ENCODE data around the gene OBP2B.
"Not testable (repeated sequence)": the region's sequence is repeated elsewhere in the genome, so short reads cannot be mapped to it uniquely, and the experiment has no call there.

Gene OBP2B

GRCh38 chr9:133200631-133201030 is 8.4 kb downstream of the OBP2B start:
- no peak for DNase-seq

DNA sequence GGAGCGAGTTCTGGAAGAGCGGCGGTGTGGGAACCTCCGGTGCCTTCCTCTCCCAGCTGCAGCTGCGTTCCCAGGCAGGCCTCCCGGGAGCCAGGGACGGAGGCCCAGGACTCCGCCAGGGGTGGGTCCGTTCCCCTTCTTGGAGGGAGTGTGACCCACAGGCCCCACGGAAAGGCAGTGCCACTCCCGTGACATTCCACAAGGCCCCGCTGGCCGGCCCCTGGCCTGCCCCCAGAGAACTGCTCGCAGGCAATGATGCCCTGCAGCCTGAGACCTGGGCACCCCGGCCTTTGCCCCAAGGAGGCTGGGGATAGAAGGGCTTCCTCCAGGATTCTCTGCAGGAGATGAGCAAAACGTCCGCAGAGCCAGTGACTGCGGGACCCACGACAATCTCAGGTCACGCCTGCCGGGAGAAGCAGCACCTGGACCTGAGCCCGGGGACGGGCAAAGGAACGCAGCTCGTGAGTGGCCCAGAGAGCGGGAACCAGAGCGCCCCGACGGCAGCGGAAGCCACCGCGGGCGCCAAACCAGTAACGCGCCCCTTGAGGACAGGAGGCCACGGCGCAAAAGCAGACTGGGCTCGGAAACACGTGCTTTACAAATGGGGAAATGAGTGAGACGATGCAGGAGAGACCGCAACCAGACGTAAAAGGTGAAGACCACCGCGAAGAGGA is 9.3 kb downstream of the OBP2B start:
- no peak for DNase-seq

DNA sequence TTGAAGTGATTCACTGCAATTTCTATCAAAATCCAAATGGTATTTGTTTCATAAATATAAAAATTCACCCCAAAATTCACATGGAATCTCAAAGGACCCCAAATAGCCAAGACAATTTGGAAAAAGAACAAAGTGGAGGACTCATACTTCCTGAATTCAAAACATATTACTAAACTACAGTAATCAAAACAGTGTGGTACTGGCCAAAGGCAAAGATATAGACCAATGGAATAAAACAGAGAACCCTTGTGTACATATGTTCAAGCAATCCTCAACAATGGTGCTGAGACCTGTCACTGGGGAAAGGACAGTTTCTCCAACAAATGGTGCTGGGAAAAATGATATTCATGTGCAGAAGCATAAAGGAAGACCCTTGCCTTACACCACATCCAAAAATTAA is 14.0 kb downstream of the OBP2B start:
- DNase-seq: no peak

DNA sequence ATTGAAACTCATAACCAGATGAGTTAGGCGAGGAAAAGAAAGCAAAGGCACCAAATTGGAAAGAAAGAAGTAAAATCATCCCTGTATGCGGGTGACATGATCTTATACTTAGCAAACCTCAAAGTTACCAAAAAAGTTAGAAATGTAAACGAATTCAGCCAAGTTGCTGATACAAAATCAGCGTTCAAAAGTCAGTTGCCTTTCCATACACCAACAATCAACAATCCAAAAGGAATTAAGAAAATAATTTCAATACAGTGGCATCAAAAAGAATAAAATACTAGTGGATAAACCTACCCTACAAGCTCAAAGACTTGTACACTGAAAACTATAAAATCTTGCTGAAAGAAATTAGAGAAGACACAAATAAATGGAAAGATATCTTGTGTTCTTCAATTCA is 14.5 kb downstream of the OBP2B start:
- DNase-seq: no peak

DNA sequence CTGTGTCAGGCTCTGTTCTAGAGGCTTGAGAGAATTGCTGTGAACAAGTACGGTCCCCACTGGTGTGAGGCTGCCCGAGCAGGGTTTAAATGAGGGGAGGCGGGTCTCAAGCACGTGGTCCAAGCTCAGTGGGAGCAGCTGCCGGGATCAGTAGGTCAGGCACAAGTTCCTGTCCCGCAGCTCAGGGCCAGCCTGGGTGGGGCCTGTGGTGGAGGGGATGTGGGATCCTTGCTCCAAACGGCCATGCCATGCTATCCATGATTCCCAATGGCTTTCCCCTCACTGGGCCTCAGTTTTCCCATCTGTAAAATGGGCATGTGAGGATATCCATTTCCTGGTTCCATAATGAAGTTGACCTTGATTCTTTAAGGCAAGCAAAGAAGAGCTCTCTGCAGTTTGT is 17.1 kb downstream of the OBP2B start:
- no peak for DNase-seq

DNA sequence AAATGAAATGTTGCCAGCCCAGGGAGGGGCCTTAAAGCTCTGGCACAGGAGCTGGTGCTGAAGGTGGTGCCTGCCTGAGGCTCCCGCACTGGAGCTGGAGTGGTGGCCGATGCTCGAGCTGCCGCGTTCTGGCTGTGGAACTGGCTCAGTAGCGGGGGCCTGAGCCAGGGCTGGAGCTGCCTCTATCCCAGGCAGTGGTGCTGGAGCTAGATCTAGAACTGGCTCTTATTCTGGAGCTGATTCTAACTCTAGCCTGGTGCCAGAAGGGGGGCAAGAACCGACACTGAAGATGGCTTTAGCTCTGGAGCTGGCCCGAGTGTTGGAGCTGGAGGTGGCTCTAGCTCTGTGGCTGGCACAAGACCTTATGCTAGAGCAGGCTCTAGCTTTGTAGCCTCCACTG is 19.2 kb downstream of the OBP2B start:
- no peak for DNase-seq

- DNase-seq: no peak
These were observed 20.2 kb downstream of the OBP2B start for GRCh38 chr9:133188843-133189180.

DNA sequence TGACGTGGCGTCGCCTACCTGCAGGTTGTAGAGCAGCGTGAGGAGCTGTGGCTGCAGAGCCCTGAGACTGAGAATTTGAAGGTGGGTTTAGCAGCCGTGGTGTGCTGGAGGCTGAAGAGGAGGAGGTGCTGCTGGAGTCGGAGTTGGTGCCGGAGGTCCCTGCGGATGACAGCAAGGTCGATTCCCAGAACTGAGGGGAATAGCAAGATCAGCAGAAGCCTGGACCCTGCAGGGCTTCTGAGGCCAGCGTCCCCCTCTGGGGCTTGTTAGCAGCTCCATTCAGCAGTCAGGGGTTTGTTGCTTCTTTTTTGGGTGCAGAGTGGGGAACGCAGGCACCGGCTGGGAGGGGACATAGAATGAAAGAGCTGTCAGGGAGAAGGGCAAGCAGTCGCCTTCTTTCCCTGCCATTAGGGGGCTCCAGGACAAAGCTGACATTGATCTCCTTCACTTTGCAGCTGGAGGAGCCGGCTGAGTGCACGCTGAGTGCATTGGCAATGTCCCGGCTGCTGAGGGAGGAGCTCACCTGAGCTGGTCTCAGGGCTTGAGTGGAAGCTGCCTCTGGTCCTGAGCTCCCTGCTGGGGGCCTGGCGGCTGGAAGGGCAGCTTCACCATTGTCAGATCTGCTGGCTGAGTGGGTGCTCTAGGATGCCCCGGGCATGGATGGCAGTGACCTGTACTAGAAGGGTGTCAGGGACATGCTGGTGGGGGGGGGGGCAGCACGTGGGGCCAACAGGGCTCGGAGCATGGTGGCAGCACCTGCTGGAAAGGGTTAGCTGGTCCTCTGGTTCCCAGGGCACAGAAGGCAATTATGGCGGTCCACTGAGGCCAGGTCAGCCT is 20.8 kb downstream of the OBP2B start:
- peak; percentile 90 for DNase-seq

GRCh38 chr9:133187561-133188005 is 21.5 kb downstream of the OBP2B start:
- DNase-seq: no peak

- DNase-seq: no peak
These were observed 22.3 kb downstream of the OBP2B start for GRCh38 chr9:133186736-133187135.

- peak; percentile 92 for DNase-seq
These were observed 24.1 kb downstream of the OBP2B start for GRCh38 chr9:133184971-133185370.

- DNase-seq: no peak
These were observed 26.9 kb downstream of the OBP2B start for GRCh38 chr9:133182151-133182550.

- DNase-seq: no peak
These were observed 27.5 kb downstream of the OBP2B start for GRCh38 chr9:133181561-133181960.

DNA sequence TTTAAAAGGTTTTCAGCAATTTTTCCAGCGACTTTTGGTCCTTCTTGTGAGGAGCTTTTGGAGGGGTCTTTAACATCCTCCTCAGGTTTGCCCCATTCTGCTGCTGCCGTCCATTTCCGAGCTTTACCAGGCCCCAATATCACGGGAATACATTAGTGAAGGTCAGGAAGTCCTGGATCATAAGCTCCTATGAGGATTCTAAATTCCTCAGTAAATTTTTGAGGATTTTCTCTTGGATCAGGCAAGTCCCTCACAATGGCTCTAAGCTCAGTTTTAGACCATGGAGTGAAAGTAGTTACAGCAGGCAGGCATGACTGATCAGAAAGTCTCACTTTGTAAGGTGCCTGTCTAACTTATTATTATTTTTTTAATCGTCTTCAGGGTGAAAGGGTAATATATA is 28.1 kb downstream of the OBP2B start:
- DNase-seq: no peak

GRCh38 chr9:133173056-133173455 is 36.0 kb downstream of the OBP2B start:
- no peak for DNase-seq

DNA sequence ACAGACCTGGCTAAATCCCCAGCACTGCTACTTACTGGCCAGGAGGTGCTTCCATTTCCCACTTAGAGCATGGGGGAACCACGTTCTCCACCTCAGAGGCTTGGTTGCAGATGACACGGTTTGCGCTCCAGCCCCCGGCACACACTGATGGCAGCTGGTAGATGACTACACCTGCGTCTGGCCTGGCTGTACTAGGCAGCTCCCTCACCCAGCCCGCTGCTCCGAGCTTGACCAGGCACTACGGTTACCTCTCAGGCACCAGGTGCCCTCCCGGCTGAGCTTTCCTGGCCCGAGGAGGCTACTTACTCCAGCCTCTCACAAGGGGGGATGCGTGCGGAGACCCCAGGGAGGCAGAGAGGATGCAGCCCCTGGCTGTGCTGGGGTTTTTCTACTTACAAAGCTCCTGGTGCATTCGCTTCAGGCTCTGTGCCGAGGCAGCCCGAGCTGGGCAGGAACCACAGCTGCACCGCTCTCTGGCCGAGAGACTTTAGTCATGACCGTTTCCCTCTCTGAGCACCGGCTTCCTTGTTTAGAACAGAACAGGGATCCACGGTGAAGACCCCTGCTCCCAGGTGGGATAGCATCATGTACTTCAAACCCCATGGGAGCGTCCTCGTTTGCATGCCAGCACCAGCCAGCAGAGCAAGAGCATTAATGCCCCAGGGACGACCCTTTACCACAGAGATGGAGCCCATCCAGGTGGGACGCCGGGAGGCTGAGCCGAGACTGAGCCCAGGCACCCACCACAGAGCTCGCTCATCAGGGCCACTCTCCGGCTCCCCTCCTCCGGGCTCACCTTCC is 37.7 kb downstream of the OBP2B start:
- peak; percentile 7 for DNase-seq

DNA sequence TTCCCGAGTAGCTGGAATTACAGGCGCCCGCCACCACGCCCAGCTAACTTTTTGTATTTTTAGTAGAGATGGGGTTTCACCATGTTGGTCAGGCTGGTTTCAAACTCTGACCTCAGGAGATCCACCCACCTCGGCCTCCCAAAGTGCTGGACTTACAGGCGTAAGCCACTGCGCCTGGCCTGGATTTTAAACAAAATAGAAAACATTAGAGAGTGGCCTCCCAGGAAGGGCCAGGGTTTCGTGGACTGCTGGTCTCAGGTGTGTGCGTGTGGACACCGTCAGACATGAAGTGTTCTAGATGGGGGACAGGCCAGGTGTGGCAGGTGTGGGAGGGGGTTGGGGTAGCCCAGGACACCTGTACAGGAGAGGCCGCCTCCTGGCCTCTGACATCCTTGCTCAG is 38.3 kb downstream of the OBP2B start:
- DNase-seq: no peak

DNA sequence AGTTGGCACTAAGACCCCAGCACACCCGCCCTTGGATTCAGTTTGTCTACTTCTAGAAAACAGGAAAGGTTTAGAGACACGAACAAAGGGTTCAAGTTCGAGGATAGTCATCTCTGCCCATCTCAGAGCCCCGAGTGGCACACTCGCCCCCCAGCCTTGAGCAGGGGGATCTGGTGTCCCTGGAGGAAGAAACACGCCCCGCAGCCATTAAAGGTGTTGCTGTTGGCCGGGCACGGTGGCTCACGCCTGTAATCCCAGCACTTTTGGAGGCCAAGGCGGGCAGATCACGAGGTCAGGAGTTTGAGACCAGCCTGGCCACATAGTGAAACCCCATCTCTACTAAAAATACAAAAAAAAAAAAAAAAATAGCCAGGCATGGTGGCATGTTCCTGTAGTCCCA is 39.4 kb downstream of the OBP2B start:
- DNase-seq: not testable (repeated sequence)

GRCh38 chr9:133169102-133169501 is 39.9 kb downstream of the OBP2B start:
- no peak for DNase-seq

DNA sequence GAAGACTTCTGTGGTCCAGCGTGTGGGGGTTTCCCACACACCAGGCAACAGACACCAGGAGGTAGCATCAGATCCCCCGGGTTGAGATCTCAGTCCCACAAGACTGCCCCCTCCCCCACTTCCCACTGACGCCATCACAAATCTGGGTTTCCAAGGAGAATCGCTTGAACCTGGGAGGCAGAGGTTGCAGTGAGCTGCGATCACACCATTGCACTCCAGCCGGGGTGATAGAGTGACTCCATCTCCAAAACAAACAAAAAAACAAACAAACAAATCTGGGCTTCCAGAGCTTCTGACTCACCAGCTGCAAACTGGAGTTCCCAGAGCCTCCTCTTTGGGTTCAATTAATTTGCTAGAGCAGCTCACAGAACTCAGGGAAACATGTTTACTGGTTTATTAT is 40.6 kb downstream of the OBP2B start:
- no peak for DNase-seq

GRCh38 chr9:133167769-133168168 is 41.3 kb downstream of the OBP2B start:
- DNase-seq: no peak

GRCh38 chr9:133167096-133167730 is 41.8 kb downstream of the OBP2B start:
- DNase-seq: no peak

- no peak for DNase-seq
These were observed 42.7 kb downstream of the OBP2B start for GRCh38 chr9:133166392-133166791.

DNA sequence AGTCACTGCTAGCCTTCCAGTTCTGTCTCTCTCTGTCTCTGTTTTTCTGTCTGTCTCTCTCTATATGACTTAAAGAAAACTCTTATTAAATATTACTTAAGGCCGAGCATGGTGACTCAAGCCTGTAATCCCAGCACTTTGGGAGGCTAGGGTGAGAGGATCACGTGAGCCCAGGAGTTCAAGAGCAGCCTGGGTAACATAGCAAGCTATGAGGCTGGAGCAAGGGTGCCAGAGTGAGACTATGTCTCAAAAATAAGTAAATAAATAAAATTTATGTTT is 43.7 kb downstream of the OBP2B start:
- no peak for DNase-seq
